SK-N-SH treated with all-trans-retinoic acid at 6 μM for 48 hours (cell line): ENCODE measurements around the gene APOL2.

ENCODE experiments used
- ATAC-seq: fragments of 200-7000 bp; cut with Tn5 transposase; 3 replicates; pipeline ENCODE4 v1.9.1; 2020; ENCODE audit warnings: mild to moderate bottlenecking, moderate library complexity
- BACH2 ChIP-seq: fragments of 250-450 bp; sonication (Bioruptor Pico); IDR thresholded peaks from 2 replicates; pipeline ENCODE4 v1.9.0; 2021; ENCODE audit warnings: mild to moderate bottlenecking, borderline replicate concordance
- CSDC2 ChIP-seq: fragments of 250-450 bp; sonication (Bioruptor Pico); IDR thresholded peaks from 2 replicates; pipeline ENCODE4 v1.5.0; 2020; ENCODE audit warnings: mild to moderate bottlenecking, moderate library complexity
- ESRRG ChIP-seq: fragments of 250-450 bp; sonication (Bioruptor Pico); IDR thresholded peaks from 2 replicates; pipeline ENCODE4 v1.6.1; 2021; ENCODE audit warnings: mild to moderate bottlenecking
- GLIS3 ChIP-seq: fragments of 250-450 bp; sonication (Bioruptor Pico); IDR thresholded peaks from 2 replicates; pipeline ENCODE4 v1.5.0; 2020; ENCODE audit warnings: mild to moderate bottlenecking, moderate library complexity
- ISL1 ChIP-seq: fragments of 250-450 bp; sonication (Bioruptor Pico); IDR thresholded peaks from 2 replicates; pipeline ENCODE4 v2.1.2; 2022; ENCODE audit warnings: mild to moderate bottlenecking, moderate library complexity
- OSR1 ChIP-seq: fragments of 250-450 bp; sonication (Bioruptor Pico); IDR thresholded peaks from 2 replicates; pipeline ENCODE4 v1.8.0; 2022; ENCODE audit warnings: moderate library complexity, mild to moderate bottlenecking, inconsistent platforms
- PPARA ChIP-seq: fragments of 250-450 bp; sonication (Bioruptor Pico); IDR thresholded peaks from 2 replicates; pipeline ENCODE4 v1.5.0; 2020; ENCODE audit warnings: mild to moderate bottlenecking, borderline replicate concordance
- RARB ChIP-seq: fragments of 250-450 bp; sonication (Bioruptor Pico); IDR thresholded peaks from 2 replicates; pipeline ENCODE4 v1.8.0; 2021; ENCODE audit warnings: mild to moderate bottlenecking, moderate library complexity
- SNAI2 ChIP-seq: fragments of 250-450 bp; sonication (Bioruptor Pico); IDR thresholded peaks from 2 replicates; pipeline ENCODE4 v1.5.0; 2020; ENCODE audit warnings: mild to moderate bottlenecking, moderate library complexity
- TCF4 ChIP-seq: fragments of 250-450 bp; sonication (Bioruptor Pico); IDR thresholded peaks from 2 replicates; pipeline ENCODE4 v1.8.0; 2021; ENCODE audit warnings: mild to moderate bottlenecking, moderate library complexity, borderline replicate concordance
- TOX ChIP-seq: fragments of 250-450 bp; sonication (Bioruptor Pico); IDR thresholded peaks from 2 replicates; pipeline ENCODE4 v1.8.0; 2021; ENCODE audit warnings: mild to moderate bottlenecking, moderate library complexity, borderline replicate concordance
- ZC3H10 ChIP-seq: fragments of 250-450 bp; sonication (Bioruptor Pico); IDR thresholded peaks from 2 replicates; pipeline ENCODE4 v1.5.1; 2021; ENCODE audit warnings: mild to moderate bottlenecking, moderate library complexity
- ZFP3 ChIP-seq: fragments of 250-450 bp; sonication (Bioruptor Pico); IDR thresholded peaks from 2 replicates; pipeline ENCODE4 v1.5.0; 2020; ENCODE audit warnings: mild to moderate bottlenecking, moderate library complexity
- ZFP30 ChIP-seq: fragments of 450-650 bp; formaldehyde crosslinking; IDR thresholded peaks from 2 replicates; pipeline ENCODE4 v1.5.0; 2022; ENCODE audit warnings: mild to moderate bottlenecking, moderate library complexity
- ZNF565 ChIP-seq: fragments of 450-650 bp; formaldehyde crosslinking; conservative IDR thresholded peaks from 2 replicates; pipeline ENCODE4 v1.5.0; 2020; ENCODE audit warnings: low read depth, mild to moderate bottlenecking, moderate library complexity
- ZNF70 ChIP-seq: fragments of 450-650 bp; formaldehyde crosslinking; IDR thresholded peaks from 2 replicates; pipeline ENCODE4 v1.5.0; 2020; ENCODE audit warnings: mild to moderate bottlenecking, moderate library complexity
- TF ChIP-seq, protein P1 (sequence below): fragments of 250-450 bp; sonication (Bioruptor Pico); IDR thresholded peaks from 2 replicates; pipeline ENCODE4 v1.5.0; 2020; ENCODE audit warnings: mild to moderate bottlenecking, moderate library complexity
- TF ChIP-seq, protein P2 (sequence below): fragments of 250-450 bp; sonication (Bioruptor Pico); IDR thresholded peaks from 2 replicates; pipeline ENCODE4 v1.8.0; 2021; ENCODE audit warnings: low read depth, mild to moderate bottlenecking, moderate library complexity, borderline replicate concordance
- TF ChIP-seq, protein P3 (sequence below): fragments of 250-450 bp; sonication (Bioruptor Pico); IDR thresholded peaks from 2 replicates; pipeline ENCODE4 v1.5.1; 2020; ENCODE audit warnings: low read depth, mild to moderate bottlenecking, moderate library complexity
- TF ChIP-seq, protein P4 (sequence below): fragments of 250-450 bp; sonication (Bioruptor Pico); IDR thresholded peaks from 2 replicates; pipeline ENCODE4 v1.5.1; 2021; ENCODE audit warnings: mild to moderate bottlenecking, moderate library complexity

Gene APOL2

DNA sequence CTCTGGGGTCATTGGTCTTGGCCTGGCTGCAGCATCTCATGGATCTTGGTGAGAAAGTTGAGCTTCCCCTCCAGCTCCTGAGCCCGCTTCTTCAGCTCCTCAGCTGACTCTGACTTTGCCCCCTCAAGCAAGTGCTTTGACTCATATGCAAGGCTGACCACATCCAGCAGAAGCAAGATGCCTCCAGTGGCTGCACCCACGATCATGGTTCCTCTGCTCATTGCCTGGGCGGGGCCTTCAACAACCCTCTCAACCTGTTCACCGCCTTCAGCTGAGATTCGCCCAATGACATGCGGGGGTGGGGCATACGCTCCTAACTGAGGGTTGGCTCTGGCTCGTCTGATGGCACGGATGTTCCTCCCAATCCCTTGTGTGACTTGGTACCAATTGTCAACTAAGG is 11.9 kb downstream of the APOL2 start:
- ATAC-seq = no peak

DNA sequence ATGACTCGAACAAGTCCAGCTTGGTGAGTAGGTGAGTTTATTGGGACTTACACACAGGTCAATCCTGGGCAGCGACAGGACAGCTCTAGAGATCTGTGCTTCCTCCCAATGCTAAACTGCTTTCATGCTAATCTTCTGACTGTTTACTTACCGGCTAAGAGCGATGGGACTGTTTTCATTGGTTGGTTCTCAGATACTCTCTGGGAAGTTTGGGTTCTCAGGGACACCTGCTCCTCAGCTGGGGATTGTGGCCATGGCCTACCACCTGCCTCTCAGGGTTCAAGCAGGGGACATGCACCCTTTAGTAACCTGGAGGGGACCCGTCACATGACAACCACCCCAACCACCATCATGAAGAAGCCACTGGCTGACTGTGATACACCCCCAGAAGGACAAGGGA is 13.1 kb downstream of the APOL2 start:
- no peak for ATAC-seq
- no peak for TF ChIP-seq ESRRG (CRISPR knock-in tag)
- TF ChIP-seq, protein P1, sequence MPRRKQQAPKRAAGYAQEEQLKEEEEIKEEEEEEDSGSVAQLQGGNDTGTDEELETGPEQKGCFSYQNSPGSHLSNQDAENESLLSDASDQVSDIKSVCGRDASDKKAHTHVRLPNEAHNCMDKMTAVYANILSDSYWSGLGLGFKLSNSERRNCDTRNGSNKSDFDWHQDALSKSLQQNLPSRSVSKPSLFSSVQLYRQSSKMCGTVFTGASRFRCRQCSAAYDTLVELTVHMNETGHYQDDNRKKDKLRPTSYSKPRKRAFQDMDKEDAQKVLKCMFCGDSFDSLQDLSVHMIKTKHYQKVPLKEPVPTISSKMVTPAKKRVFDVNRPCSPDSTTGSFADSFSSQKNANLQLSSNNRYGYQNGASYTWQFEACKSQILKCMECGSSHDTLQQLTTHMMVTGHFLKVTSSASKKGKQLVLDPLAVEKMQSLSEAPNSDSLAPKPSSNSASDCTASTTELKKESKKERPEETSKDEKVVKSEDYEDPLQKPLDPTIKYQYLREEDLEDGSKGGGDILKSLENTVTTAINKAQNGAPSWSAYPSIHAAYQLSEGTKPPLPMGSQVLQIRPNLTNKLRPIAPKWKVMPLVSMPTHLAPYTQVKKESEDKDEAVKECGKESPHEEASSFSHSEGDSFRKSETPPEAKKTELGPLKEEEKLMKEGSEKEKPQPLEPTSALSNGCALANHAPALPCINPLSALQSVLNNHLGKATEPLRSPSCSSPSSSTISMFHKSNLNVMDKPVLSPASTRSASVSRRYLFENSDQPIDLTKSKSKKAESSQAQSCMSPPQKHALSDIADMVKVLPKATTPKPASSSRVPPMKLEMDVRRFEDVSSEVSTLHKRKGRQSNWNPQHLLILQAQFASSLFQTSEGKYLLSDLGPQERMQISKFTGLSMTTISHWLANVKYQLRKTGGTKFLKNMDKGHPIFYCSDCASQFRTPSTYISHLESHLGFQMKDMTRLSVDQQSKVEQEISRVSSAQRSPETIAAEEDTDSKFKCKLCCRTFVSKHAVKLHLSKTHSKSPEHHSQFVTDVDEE (CRISPR knock-in tag) = no peak
- TF ChIP-seq, protein P2, sequence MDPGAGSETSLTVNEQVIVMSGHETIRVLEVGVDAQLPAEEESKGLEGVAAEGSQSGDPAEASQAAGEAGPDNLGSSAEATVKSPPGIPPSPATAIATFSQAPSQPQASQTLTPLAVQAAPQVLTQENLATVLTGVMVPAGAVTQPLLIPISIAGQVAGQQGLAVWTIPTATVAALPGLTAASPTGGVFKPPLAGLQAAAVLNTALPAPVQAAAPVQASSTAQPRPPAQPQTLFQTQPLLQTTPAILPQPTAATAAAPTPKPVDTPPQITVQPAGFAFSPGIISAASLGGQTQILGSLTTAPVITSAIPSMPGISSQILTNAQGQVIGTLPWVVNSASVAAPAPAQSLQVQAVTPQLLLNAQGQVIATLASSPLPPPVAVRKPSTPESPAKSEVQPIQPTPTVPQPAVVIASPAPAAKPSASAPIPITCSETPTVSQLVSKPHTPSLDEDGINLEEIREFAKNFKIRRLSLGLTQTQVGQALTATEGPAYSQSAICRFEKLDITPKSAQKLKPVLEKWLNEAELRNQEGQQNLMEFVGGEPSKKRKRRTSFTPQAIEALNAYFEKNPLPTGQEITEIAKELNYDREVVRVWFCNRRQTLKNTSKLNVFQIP = no peak
- no peak for TF ChIP-seq ZFP3 (CRISPR knock-in tag)

More for the DNA sequence above, 11.9 kb downstream of the APOL2 start:
- TF ChIP-seq BACH2 (CRISPR knock-in tag) (no peak), CSDC2 (no peak), TCF4 (CRISPR knock-in tag) (no peak), RARB (no peak), OSR1 (no peak), SNAI2 (no peak), ZFP3 (CRISPR knock-in tag) (no peak), ESRRG (CRISPR knock-in tag) (no peak)
- TF ChIP-seq, protein P3, sequence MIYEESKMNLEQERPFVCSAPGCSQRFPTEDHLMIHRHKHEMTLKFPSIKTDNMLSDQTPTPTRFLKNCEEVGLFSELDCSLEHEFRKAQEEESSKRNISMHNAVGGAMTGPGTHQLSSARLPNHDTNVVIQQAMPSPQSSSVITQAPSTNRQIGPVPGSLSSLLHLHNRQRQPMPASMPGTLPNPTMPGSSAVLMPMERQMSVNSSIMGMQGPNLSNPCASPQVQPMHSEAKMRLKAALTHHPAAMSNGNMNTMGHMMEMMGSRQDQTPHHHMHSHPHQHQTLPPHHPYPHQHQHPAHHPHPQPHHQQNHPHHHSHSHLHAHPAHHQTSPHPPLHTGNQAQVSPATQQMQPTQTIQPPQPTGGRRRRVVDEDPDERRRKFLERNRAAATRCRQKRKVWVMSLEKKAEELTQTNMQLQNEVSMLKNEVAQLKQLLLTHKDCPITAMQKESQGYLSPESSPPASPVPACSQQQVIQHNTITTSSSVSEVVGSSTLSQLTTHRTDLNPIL (CRISPR knock-in tag) = no peak
- TF ChIP-seq, protein P4, sequence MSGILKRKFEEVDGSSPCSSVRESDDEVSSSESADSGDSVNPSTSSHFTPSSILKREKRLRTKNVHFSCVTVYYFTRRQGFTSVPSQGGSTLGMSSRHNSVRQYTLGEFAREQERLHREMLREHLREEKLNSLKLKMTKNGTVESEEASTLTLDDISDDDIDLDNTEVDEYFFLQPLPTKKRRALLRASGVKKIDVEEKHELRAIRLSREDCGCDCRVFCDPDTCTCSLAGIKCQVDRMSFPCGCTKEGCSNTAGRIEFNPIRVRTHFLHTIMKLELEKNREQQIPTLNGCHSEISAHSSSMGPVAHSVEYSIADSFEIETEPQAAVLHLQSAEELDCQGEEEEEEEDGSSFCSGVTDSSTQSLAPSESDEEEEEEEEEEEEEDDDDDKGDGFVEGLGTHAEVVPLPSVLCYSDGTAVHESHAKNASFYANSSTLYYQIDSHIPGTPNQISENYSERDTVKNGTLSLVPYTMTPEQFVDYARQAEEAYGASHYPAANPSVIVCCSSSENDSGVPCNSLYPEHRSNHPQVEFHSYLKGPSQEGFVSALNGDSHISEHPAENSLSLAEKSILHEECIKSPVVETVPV = no peak
- TF ChIP-seq, protein P1 (CRISPR knock-in tag) = no peak

DNA sequence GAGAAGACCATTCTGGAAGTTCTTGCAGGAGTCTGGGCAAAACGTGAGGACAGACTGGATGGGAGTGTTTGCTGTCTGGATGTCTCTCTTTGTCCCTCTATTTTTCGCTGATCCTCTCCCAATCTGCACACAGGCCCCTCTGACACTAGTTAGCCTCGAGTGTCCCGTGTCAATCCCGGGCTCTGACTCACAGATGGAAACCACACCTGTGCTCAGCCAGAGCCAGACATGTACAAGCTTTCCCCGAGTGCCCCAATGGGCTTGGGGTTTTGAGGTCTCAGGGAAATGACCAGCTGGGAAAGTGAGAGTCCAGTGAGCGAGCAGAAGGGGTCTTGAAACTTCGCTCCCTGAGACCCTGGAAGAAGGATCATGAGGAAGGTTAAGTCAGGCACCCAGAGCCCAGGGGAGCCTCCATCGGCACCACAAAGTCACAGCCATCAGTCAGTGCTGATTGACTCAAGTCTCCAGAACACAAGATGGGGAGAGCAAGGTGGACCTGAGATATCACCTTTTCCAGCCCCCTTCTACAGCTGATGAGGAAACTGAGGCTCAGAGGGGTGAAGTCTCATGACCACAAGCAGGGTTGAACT is 13.9 kb downstream of the APOL2 start:
- no peak for TF ChIP-seq PPARA
- no peak for TF ChIP-seq CSDC2
- TF ChIP-seq OSR1 = no peak
- no peak for TF ChIP-seq ISL1 (CRISPR knock-in tag)
- no peak for TF ChIP-seq ZFP3 (CRISPR knock-in tag)
- TF ChIP-seq TOX = no peak
- no peak for TF ChIP-seq ZC3H10 (CRISPR knock-in tag)
- no peak for TF ChIP-seq ZFP30
- no peak for TF ChIP-seq TCF4 (CRISPR knock-in tag)
- TF ChIP-seq ZNF70 (CRISPR knock-in tag) = no peak
- TF ChIP-seq, protein P1 (CRISPR knock-in tag) = no peak
- no peak for TF ChIP-seq GLIS3
- TF ChIP-seq RARB = no peak
- no peak for TF ChIP-seq ZNF565 (CRISPR knock-in tag)
- TF ChIP-seq, protein P4 = no peak
- no peak for ATAC-seq
